ENCODE measurements around the gene STN1.

Gene STN1

DNA sequence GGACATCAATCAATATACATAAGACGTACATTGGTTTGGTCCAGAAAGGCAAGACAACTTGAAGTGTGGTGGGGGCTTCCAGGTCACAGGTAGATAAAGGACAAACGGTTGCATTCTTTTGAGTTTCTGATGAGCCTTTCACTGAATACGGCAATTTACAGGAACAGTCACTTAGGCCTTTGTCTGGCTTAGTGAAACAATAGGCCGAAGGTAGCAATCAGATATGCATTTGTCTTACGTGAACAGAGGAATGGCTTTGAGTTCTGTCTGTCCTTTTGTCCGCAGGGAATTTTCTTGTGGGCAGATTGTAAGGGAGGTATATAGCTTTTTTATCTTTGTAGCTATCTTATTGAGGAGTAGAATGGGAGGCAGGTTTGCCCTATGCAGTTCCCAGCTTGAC lies 10.8 kb upstream of the STN1 start:
- no peak for DNase-seq

DNA sequence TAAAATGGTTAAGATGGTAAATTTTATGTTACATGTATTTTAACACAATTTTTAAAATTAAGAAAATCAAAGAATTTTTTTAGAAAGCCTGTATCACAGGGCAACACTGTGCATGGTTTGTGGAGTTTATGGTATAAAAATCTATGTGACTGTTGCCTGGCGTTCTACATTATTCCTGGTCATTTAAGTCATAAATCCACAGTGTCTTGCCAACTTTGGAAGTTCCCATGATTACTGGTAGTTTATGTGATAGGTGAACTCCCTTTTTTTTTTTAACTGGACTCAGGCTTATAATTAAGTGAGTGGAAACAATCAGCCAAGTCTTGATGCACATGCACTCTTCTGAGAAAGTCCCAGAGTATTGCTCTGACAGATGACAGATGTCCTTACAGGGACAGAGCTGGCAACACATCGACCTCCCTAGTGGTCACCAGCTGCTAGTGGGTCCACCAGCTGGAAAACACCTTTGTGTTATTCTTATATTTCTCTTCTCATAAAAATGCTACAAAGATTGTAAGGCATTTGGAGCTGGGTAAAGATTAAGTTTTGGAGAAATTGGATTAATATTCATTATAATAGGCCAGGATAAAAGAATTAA lies 8.8 kb upstream of the STN1 start:
- no peak for DNase-seq

DNA sequence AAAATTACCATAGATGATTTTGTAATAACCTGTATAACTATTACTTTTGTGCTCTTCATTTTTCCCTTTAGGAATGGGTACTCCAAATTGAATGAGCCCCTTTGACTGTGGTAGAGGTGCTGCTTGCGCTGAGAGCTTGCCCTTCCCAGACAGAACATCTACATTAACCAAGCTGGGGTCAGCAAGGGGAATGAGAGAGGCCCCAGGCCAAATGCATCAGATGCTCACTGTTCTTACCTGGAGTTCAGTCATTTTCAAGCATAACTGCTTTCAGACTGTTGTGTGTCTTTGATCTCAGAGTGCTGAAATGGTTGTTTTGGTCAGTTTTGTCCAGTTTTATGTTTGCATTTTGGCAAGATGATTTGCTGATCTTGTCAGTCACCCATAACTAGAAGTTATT lies 7.6 kb upstream of the STN1 start:
- DNase-seq: no peak

DNA sequence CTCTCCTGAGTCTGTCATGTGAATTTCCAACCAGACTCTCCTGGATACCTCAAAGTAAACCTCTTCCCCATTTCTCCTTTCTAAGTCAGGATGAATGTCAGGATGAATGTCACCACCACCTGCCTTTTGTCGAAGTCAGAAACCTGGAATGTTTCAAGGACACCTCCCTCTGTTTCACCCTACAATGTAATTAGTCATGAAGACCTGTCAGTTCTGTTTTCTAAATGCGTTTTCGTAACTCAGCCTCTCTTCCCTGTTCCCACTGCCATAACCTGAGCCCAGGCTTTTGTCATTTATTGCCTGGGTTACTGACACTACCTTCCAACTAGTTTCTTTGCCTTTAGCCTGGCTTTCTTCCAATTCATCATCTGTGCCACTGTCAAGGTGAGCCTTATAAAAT lies 5.5 kb upstream of the STN1 start:
- no peak for DNase-seq

DNA sequence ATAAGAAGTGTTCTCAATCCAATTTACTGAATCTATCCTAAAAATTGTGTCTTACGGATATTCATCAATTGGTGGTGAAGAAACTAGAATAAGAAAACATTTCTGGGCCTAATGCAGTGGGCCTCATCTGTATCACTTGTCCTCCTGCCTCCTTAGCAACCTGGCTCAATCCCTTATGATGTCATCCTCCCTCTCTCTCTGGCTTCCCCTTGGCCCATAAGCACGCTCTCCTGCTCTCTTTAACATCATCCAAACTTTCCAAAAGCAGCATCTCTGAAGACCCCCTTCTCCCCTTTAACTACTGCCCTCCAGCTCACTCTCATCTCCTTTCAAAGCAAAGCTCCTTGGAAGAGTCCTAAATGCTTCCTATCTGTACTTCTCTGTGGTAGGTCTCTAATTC lies 4.7 kb upstream of the STN1 start:
- no peak for DNase-seq

DNA sequence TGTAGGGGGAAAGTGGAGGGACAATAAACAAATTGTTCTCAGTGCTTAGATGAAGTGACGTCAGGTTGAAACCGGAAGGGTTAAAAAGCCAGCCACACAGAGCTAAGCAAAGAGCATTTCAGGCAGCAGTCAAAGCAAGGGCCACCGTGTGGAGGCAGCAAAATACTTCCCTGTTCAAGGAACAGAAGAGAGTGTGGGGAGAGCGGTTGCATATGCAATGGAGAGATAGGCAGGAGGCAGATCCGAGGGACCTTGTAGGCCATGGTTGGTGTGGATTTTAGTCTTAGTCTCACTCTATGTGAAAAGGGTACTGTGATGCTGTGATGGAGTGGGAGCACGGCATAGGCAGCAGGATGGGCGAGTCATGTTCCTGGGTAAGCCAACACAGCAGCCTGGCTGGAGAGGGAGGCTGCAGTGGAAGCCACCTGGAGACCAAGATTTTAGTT lies 3.8 kb upstream of the STN1 start:
- DNase-seq: no peak

DNA sequence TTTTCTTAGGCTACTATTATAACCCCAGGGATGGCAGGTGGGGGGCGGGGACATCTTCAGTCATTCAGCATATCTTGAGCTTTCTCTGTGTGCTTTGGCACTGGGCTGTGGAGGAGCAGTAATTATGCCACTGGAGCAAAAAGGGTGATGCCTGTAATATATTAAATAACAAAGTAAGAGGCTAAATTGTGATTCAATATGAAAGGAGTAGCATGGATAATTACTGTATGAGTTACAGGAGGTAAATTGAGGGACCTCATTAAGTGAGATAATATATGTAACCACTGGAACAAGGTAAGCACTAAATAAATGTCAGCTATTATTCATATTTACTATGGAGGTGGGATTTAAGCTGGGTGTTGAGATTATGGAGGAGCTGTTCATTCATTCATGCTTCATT lies 3.3 kb upstream of the STN1 start:
- DNase-seq: no peak

DNA sequence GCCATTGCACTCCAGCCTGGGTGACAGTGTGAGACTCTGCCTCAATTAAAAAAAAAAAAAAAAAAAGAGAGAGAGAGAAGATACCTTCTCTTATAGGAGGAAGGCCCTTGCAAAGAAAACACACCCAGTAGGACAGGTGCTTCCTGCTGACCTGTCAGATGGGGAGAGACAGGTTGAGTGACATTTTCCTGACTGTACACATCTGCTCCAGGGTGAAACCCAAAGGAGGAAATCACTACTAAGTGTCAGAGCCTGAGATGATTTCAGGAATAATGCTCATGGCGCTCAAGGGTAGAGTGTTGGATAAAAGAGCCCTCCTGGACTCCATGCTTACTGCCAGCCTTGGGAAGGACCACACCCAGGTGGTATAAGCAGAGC lies 1.7 kb upstream of the STN1 start:
- DNase-seq: no peak

DNA sequence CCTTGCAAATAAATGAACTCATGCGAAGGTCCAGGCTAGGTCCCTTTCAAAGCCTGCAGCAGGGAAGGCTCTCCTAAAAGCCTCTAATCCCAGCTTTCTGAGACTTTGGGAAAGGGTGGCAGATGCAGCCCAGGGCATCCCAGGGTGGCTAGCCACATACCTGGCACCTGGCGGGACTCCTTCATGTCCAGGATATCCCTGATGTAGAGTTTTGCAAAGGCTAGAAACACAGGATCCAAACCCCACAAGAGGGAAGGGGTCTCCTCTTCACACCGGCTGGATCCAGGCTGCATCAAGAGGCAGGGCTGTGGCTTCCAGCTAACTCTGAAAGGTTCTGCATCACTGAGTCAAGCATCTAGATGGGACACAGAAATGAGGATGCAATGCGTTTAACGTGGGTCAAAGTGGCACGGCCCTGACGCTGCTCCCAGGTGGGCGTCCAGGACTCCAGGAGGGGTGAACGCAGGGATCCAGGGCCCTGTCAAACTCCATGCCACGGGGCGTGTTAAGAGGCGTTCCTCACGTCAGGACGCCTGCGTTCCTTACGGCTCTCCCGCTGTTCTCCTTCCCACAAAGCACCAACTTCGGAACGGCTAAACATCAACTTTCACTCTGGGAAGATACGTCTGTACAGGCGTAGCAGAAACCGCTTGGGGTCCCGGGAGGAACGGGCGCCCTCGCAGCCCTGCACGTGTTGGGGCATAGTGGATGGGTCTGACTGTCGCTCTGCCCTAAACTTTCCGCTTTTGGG lies 507 bp downstream of the STN1 start:
- DNase-seq: peak; percentile 82

DNA sequence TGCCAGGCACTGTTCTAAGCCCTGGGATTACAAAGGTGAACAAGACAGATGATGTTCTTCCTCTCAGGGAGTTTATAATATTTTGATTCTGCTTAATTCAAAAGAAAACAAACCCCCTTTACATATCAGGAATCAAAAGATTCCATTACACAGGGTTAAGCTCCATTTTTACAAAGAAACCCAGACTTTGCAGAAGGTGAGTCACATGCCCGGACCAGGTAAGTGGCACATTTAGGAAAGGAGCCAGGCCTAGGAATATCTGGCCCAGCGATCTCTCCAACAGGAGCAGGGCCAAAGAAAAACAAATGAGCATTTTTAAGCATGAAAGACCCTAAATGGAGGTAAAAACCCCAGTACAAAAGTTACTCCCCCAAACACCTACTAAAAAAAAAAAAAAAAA lies 1.1 kb downstream of the STN1 start:
- DNase-seq: no peak

DNA sequence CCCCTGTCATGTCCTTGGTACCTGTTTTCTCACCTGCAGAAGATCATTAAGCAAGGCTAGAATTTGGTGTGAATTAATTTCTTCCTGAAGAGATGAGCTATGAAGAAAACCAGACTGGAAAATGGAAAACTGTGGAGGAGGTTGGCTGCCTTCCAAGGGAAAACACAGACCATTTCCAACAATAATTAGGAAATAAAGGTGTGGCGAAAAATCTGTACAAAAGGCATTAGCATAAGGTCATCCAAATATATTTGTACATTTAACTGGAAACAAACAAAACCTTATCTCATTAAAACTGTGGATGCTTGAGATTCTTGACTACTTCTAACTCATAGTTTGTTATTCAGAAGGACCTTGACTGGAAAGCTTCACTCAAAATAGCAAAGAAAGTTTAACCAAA lies 1.7 kb downstream of the STN1 start:
- DNase-seq: no peak

DNA sequence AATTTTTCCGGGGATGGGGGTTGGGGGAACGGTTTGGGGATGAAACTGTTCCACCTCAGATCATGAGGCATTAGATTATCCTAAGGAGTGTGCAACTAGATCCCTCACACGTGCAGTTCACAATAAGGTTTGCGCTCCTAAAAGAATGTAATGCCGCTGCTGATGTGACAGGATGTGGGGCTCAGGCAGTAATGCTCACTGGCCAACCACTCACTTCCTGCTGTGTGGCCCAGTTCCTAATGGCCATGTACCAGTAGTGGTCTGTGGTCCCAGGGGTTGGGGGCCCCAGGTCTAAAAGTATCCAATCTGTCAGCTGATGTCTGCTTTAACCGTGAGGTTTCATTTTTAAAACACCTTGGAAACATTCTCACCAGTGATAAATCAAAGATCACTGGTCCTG lies 2.2 kb downstream of the STN1 start:
- DNase-seq: no peak

DNA sequence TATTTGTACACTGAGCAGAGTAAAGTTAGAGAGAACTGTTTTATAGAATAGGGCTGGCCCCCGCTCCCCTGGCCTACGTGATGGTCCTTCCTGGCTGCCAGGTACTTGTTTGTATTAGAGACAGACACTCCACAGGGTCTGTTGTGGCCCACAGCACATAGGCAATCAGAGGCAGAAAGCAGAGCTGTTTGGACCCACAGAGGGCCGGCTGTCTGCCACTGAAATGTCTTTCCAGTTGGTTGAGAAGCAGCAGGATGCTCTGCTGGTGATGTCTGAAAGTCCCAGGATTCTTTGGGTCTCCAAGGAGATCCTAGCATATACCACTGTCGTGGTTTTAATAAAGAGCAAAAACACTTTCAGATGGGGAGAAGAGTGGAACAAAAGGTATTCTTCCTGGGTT lies 5.2 kb downstream of the STN1 start:
- no peak for DNase-seq

DNA sequence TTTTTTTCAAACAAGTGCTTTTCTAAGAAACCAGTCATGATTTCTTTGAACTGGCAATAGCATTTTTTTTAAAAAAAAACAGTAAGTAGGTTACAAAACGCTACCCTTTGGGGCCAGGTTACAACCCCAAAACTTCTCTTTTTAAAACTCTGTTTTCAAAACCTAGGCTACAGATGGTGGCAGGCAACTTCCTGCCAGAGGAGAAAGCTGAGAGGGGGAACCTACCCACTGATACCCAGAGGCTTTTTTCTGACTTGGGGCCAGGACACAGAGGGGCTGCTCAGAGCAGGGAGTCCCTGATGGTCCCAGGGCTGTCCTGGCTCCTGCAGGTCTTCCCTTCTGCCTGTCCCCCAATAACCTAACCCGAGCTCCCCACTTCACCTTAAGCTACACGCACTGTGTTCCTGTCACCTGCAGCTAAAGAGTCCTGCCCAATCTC lies 6.9 kb downstream of the STN1 start:
- no peak for DNase-seq

DNA sequence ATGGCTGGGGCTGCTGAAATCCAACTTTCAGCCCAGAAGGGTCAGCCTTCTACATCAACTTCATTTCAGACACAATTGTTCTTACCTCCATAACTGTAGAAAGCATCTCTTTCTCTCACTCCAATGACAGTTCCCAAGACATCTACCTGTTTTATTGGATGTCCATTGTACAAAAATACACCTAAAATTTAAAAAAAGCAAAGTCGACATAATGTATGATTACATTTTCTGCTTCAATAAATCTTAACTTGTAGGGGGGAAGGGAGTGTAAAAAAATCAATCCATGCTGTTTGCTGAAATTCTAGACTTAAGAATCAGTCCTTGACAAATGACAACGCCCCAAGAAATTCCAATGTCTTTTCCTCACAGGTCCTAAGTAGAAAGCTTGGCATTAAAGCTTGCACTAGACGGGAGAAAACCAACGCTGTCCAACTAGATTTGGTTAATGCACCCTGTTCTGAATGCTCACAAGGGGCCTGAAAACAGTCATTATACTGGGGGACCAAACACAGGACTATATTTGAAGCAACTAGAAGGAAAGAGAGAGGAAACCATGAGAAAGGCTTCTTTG lies 7.5 kb downstream of the STN1 start:
- no peak for DNase-seq

DNA sequence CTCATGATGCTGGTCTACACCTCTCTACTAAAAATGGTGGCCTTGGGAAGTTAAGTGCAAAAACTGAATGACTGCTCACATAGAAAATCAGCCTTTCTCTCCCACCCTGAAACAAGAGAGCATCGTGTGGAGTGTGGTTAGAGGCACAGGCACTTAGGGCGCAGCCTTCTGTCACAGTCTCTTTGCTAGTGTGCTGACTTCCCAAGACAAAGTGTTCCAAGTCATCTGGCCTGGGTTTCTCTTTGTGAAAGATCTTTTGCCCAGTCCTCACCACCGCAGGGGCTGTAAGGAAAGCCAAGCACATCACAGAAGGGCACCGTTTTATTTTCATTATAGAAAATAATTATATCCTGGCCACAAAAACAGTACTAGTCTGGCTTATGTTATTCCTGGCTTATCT lies 12.5 kb downstream of the STN1 start:
- DNase-seq: no peak

DNA sequence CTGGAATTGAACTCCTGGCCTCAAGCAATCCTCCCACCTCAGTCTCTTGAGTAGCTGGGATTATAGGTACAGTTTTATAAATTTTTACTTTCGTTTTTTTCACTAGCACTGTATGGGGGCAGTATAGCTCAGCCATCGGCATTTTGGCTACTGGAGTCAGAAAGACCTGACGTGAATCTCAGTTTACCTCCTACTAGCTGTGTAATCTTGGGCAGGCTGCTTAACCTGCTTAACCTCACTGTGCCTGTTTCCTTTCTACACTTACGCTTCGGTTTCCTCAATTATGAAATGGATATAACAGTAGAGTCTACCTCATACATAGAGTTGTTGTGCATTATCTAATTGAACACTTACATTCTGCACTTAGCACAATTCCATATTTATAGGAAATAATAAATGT lies 16.7 kb downstream of the STN1 start:
- DNase-seq: no peak

DNA sequence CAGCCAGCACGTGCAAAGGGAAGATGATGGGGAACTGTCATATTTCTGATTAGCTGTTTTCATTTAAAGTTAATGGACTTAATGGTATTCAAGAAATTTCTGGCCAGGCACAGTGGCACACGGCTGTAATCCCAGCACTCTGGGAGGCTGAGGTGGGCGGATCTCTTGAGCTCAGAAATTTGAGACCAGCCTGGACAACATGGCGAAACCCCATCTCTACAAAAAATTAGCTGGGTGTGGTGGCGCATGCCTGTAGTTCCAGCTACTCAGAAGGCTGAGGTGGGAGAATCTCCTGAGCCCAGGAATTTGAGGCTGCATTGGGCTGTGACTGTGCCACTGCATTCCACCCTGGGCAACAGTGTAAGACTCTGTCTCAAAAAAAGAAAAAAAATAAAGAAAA lies 18.7 kb downstream of the STN1 start:
- DNase-seq: no peak

DNA sequence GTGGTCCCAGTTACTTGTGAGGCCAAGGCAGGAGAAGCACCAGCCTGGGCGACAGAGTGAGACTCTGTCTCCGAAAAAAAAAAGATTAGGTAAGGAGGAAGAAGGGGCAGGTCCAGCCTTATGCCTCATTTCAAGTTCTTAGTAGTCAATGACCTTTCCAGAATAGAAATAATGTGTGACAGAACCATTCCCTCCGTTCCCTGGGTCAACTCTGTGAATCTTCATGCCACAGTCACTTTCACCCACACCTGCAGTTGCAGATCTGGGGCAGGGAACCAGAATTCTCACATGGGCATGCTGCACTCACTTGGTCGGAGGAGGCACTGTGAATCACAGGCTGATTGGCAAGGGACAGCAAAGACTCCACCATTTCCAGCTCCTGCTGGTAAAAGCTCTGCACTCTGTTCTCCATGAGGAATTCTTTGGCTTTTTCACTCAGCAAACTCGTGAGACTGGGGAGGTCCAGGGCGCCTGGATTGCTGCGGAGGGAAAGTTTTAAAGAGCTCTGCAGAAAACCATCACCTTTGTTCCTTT lies 20.7 kb downstream of the STN1 start:
- no peak for DNase-seq

DNA sequence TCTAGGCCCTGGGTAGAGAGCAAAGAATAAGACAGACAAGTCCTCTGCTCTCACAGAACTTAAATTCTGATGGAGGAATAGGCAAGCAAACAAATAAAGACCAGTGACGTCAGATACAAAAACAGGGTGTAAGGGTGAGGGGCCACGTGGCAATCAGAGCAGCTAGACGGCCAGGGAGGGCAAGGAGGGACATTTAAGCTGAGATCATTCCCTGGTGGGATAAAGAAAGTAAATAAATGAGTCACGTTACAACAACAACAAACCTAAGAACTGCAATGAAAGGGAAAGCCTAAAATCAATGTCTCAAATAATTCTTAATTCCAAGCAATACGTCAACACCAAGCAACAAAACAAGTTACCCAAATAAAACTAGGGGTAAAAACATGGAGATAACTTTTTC lies 21.8 kb downstream of the STN1 start:
- DNase-seq: no peak

DNA sequence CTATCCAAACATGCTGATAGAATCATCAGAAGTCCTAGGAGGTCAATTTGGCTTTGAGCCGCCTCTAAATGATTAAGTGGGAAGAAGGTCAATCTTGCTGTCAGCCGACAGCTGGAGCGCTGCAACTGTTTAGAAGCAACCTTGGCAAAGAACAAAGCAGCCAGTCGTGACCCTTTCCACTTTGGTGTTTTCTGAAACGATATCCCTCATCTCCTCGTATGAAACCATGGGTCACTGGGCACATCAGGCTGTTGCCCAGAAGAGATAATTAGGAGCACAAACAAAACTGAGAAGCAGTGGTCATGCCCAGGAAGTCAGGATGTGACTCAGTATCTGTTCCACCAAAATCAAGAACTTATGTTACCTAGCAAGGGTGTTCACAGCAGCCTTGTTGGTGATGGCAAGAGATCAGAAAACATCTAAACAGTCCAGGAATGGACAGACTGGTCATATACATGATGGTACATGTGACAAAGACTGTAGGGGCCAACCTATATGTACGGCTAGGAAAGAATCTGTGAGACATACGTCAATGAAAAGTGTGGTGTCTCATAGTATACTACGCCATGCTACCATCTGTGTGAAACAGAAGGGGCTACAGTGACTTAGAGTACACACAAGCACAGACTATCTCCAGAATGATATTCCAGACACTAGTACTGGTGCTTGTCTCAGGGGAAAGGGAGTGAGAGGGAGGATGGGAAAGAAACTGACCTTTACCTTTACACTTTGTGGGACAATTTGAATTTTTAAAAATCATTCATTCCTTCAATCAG lies 22.4 kb downstream of the STN1 start:
- DNase-seq: no peak

DNA sequence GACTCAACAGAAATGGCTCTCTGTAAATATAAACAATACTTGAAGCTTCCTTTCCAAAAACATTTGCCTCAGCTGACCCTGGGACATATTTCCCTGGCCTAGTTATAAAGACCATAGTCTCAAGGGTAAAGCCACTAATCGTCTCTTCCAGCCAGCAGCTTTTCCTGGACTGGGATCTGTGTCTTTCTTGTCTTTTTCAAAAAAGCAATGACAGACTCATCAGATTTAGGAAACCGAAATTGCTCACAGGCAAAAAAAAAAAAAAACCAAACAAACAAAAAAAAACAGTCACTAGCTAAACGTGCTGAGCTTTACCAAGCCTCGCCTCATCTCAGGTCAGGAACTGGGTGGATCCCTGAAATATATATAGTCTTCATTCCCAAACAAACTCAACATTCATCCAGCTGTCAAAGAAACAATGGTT lies 23.5 kb downstream of the STN1 start:
- no peak for DNase-seq

DNA sequence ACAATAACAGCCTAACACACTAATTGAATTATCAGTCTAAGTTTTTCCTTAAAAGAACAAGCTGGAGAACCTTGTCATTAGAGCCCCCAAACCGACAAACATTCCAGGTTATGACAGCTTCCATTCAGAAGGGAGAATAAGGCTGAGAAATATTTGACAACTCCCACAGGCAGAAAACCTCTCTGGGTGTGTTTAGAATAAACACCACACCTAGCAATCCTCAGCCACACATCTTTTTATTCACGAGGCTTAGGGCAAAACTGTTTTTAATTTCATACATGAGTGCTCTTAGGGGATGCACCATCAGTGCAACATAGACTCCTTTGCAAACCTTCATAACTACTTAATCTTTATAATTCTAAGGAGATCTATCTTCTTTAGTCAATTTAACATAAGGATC lies 24.2 kb downstream of the STN1 start:
- DNase-seq: no peak

DNA sequence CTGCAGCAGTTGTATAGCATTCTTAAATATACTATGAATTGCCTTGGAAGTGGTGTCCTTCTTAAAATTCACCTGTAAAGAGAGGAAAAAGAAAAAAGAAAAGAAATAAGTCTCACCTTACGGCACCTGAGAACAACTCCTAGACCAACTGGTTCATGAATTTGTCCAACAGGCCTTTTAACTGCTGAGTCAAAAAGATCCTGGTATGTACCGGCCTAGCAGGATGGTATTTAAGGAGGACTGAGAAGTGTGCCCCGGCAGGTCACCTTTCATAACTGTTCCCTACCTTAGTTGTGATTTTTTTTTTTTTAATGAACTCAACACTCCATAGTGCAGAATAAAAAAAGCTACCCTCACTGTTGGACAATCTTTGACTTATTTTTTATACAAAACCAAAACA lies 25.8 kb downstream of the STN1 start:
- no peak for DNase-seq
